Heart left ventricle (tissue), 16 donors: ENCODE results near the gene PAPOLG. TPM values are rescaled to one million over a fixed set of nuclear protein-coding genes. Genes with fewer than 3 reads are reported as not detected.

ENCODE experiments used
- ATAC-seq, 4 donors: fragments of 200-7000 bp; cut with Tn5 transposase; one replicate each; pipeline ENCODE4 v1.9.1; 2020 to 2022; ENCODE audit warnings: moderate library complexity in 4 of 4, mild to moderate bottlenecking in 3 of 4, moderate number of reproducible peaks in 1 of 4
- DNase-seq, 5 donors: peaks; one replicate each; pipeline ENCODE4 v3.0.0-alpha.2; 2020
- H3K27ac ChIP-seq, 12 donors: fragments of 200-600 bp; sonication (generic) in 4 of 12; one replicate each; pipeline versions ENCODE4 v1.5.0 to v1.8.0; 2016 to 2022; ENCODE audit warnings: mild to moderate bottlenecking in 2 of 12
- H3K27me3 ChIP-seq, 9 donors: fragments of 200-600 bp; sonication (generic) in 2 of 9; one replicate each; pipeline versions ENCODE4 v1.5.1 to v1.8.0; 2016 to 2022; ENCODE audit warnings: mild to moderate bottlenecking in 3 of 9
- H3K36me3 ChIP-seq, 9 donors: fragments of 200-600 bp; sonication (generic) in 2 of 9; one replicate each; pipeline versions ENCODE4 v1.5.0 to v1.8.0; 2018 to 2022; ENCODE audit warnings: mild to moderate bottlenecking in 2 of 9
- H3K4me1 ChIP-seq, 12 donors: fragments of 200-600 bp; sonication (generic) in 4 of 12; one replicate each; pipeline versions ENCODE4 v1.5.0 to v1.8.0; 2016 to 2022; ENCODE audit warnings: mild to moderate bottlenecking in 3 of 12
- H3K4me3 ChIP-seq, 12 donors: fragments of 200-600 bp; sonication (generic) in 4 of 12; one replicate each; pipeline versions ENCODE4 v1.5.0 to v1.8.0; 2017 to 2022; ENCODE audit warnings: mild to moderate bottlenecking in 9 of 12, moderate library complexity in 4 of 12
- H3K9me3 ChIP-seq, 12 donors: fragments of 200-600 bp; sonication (generic) in 4 of 12; one replicate each; pipeline versions ENCODE4 v1.5.0 to v1.8.0; 2016 to 2022; ENCODE audit warnings: mild to moderate bottlenecking in 1 of 12
- POLR2A ChIP-seq, 2 donors: fragments of 450-650 bp; IDR thresholded peaks; one replicate each; pipeline ENCODE4 v1.6.1; 2017; ENCODE audit warnings: antibody characterized with exemption in 2 of 2, mild to moderate bottlenecking in 2 of 2, moderate library complexity in 2 of 2
- WGBS, 4 donors: extraction: QIAGEN DNeasy Blood & Tissue Kit in 2 of 4; methylation state at CpG; one replicate each; pipeline versions ENCODE4 v1.1.5 to v1.1.7; 2013 to 2018; 5-methylcytosine and 5-hydroxymethylcytosine counted together
- intact Hi-C, 10 donors: fragments of 100-400 bp; cut with DNase I; formaldehyde crosslinking; loops; one replicate each; pipeline versions ENCODE4 v1.11.1 to v1.14.2; 2022
- polyA plus RNA-seq, 2 donors: library from polyadenylated mRNA; stranded (reverse); fragments of 200-250 nt; gene quantifications; one replicate each; pipeline ENCODE4 v1.2.3, GENCODE V29; 2013
- total RNA-seq, 9 donors: library from RNA; depleted of rRNA in 2 of 9; stranded (reverse); fragments of >200 nt in 2 of 9; fragmentation: NEBNext Ultra II Directional in 3 of 9; extraction: Animal tissue kit (Norgen Biotek cat#: 25700) in 3 of 9; gene quantifications; one replicate each; pipeline versions ENCODE4 v1.1.0 to v1.2.4, GENCODE V29; 2016 to 2023
- TF ChIP-seq, protein P1 (sequence below), 12 donors: fragments of 200-600 bp; sonication (generic) in 4 of 12; IDR thresholded peaks; one replicate each; pipeline versions ENCODE4 v1.5.0 to v1.8.0; 2018 to 2022; ENCODE audit warnings: antibody characterized with exemption in 12 of 12, mild to moderate bottlenecking in 5 of 12
- donor health status: ischemic (EF 13 %, LVEDD 7.1; RV severe dilation, severe dysfunction).
- donor health status: healthy with polysubstance abuse.
- donor health status: DM: no; HTN: yes; CAD: no.
- donor health status: DM: no; HTN: no; CAD: no.
- donor health status: ischemic (EF 25% LVEDD 6.9; RV normal size, moderate dysfunction).
- donor health status: ischemic (EF 25% LVEDD 5.7; RV mildly dilated, moderate dysfunction).
- donor health status: healthy.
- donor health status: DM: yes; HTN: yes; CAD: no.
- donor health status: ischemic (EF 35%, LVEDD 5.7; RV mildly dilated, moderate dysfunction).
- donor health status: nonischemic (EF 11% LVEDD 7.7; RV severe dilation, severe dysfunction).
- donor health status: DM: yes; HTN: yes; CAD: no.
- donor health status: PGD.
- donor health status: ischemic (EF 29% LVEDD 5.4; RV normal size, mild dysfunction).
- donor health status: nonischemic (EF 23%, LVEDD 6.1; RV moderate dilation, normal function).

Gene PAPOLG
- total and polyA plus RNA-seq, 11 donors, result 3.8 to 11.9 (median 9.5) TPM

DNA sequence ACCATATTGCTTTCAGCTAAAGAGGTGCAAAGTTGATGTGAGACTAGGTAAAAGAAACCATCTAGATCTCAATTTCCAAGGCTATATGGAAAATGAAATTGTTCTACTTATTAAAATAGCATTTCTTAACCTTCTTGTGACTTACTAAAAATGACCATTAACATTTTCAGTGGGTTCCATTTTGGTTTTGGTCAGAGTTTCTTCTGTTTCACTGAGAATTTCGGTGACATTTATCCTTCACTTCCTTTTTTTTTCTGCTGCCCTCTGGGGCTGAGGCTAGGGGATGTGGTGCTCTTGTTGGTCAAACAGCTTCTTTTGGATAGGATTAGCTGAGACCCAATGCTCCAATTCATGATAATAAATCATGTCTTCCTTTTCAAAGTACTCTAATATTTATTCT is 81.1 kb downstream of the PAPOLG start:
- H3K4me3 ChIP-seq, result no peak overlapping the region
- H3K27ac ChIP-seq, result no peak overlapping the region
- H3K36me3 ChIP-seq, result no peaks in the 10 kb centered on the region
- TF ChIP-seq, protein P1, sequence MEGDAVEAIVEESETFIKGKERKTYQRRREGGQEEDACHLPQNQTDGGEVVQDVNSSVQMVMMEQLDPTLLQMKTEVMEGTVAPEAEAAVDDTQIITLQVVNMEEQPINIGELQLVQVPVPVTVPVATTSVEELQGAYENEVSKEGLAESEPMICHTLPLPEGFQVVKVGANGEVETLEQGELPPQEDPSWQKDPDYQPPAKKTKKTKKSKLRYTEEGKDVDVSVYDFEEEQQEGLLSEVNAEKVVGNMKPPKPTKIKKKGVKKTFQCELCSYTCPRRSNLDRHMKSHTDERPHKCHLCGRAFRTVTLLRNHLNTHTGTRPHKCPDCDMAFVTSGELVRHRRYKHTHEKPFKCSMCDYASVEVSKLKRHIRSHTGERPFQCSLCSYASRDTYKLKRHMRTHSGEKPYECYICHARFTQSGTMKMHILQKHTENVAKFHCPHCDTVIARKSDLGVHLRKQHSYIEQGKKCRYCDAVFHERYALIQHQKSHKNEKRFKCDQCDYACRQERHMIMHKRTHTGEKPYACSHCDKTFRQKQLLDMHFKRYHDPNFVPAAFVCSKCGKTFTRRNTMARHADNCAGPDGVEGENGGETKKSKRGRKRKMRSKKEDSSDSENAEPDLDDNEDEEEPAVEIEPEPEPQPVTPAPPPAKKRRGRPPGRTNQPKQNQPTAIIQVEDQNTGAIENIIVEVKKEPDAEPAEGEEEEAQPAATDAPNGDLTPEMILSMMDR (IDR thresholded peaks at IDR 0.05), result no peak
- TF ChIP-seq POLR2A (IDR thresholded peaks at IDR 0.05), result no peak
- H3K27me3 ChIP-seq, result peaks cover 0 to 8% (median 0%) of the 10 kb centered on the region in 9 donors
- no peak for DNase-seq
- ATAC-seq, result no peak
- 61 to 74% (median 65%) methylated on average over 1 of the region's 1 CpG for WGBS, 4 donors
- H3K4me1 ChIP-seq, result peaks cover 0 to 12% (median 0%) of the 10 kb centered on the region in 12 donors
- H3K9me3 ChIP-seq, result no peaks in the 10 kb centered on the region
- intact Hi-C loops, result no loop called here

DNA sequence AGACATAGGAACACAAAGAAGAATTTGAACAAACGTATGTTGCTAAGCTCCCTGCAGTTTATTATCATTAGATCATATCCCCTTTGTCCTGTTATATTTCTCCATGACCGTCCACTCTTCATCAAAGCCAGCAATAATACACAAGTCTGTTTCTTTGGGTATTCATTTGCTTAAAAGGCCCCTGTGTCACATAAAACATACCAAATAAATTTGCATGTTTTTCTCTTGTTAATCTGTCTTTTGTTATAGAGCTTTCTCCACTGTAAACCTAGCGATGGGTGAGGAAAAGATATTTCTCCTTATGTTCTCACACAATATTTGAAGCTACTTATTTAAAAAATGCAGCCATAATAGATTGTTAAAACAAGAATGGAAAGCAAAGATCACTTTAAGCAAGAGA is 82.4 kb downstream of the PAPOLG start:
- DNase-seq, result no peak
- H3K4me1 ChIP-seq, result peaks cover 0 to 12% (median 0%) of the 10 kb centered on the region in 12 donors
- intact Hi-C loops, result no loop called here
- no peak overlapping the region for H3K4me3 ChIP-seq
- peaks cover 0 to 8% (median 0%) of the 10 kb centered on the region in 9 donors for H3K27me3 ChIP-seq
- H3K9me3 ChIP-seq, result no peaks in the 10 kb centered on the region
- H3K36me3 ChIP-seq, result no peaks in the 10 kb centered on the region
- no peak for TF ChIP-seq POLR2A (IDR thresholded peaks at IDR 0.05)
- TF ChIP-seq, protein P1 (IDR thresholded peaks at IDR 0.05), result no peak
- H3K27ac ChIP-seq, result no peak overlapping the region
- WGBS, 4 donors, result 67 to 74% (median 71%) methylated on average over 3 of the region's 3 CpGs
- no peak for ATAC-seq

DNA sequence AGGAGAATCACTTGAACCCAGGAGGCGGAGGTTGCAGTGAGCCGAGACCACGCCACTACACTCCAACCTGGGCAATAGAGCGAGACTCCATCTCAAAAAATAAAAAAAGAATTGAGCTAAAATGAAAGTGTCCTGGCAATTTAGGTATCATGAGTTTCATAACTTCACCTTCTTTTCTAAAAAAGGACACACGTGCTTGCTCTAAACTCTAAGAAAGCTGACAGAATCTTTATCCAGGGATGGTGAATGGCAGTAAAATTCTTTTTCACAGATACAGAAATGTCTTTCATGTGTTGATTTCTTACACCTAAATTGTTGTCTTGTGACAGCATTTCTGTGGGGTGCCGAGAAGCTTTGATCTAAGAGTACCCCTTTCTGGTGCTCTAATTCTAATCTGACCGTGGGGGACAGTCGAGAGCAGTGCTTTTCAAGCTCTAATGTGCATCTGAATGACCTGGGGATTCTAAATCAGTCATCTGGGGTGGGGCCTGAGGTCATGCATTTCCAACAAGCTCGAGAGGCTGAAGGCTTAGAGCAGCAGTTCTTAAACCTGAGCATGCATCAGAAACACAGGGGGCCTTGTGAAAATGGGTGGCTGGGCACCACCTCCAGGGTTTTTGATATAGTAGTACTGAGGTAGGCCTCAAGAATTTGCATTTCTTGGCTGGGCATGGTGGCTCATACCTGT is 83.2 kb downstream of the PAPOLG start:
- H3K27ac ChIP-seq, result no peak overlapping the region
- no peak overlapping the region for H3K4me3 ChIP-seq
- 86 to 89% (median 87%) methylated on average over 9 of the region's 9 CpGs for WGBS, 4 donors
- H3K27me3 ChIP-seq, result peaks cover 0 to 7% (median 0%) of the 10 kb centered on the region in 9 donors
- intact Hi-C loops, result no loop called here
- peaks cover 0 to 4% (median 0%) of the 10 kb centered on the region in 12 donors for H3K4me1 ChIP-seq
- DNase-seq (no peak), ATAC-seq (no peak)
- TF ChIP-seq POLR2A (IDR thresholded peaks at IDR 0.05), result no peak
- TF ChIP-seq, protein P1 (IDR thresholded peaks at IDR 0.05), result no peak
- H3K36me3 ChIP-seq, result no peaks in the 10 kb centered on the region
- no peaks in the 10 kb centered on the region for H3K9me3 ChIP-seq

DNA sequence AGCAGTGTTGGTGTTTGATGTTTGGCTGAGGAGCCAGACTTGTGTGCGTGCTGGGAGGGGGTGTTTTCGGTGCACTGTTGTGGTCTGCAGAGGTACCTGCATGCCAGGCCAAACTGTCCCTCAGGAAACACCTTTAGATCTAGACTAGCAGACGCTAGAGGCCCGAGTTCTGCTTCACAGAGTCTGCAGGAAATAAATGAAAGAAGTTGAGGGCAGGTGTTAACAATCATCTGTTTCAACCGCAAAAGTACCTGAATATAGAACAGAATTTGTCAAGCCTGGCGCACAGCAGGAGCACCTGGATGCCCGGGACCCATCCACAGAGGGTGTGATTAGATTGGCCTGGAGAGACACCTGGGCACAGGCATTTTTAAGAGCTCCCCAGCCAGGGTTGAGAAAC is 84.8 kb downstream of the PAPOLG start:
- Histone ChIP-seq H3K4me3 (no peak overlapping the region), H3K9me3 (no peaks in the 10 kb centered on the region), H3K36me3 (no peaks in the 10 kb centered on the region), H3K27ac (no peak overlapping the region), H3K4me1 (no peaks in the 10 kb centered on the region), H3K27me3 (no peaks in the 10 kb centered on the region)
- intact Hi-C loops, result no loop called here
- ATAC-seq (no peak), DNase-seq (no peak)
- TF ChIP-seq POLR2A (IDR thresholded peaks at IDR 0.05), result no peak
- TF ChIP-seq, protein P1 (IDR thresholded peaks at IDR 0.05), result no peak
- 74 to 87% (median 84%) methylated on average over 7 of the region's 7 CpGs for whole genome bisulfite sequencing, 4 donors
